HPDE6-E6E7 (cell line): ENCODE measurements around the gene PARP11.
"Not testable (repeated sequence)": the region's sequence is repeated elsewhere in the genome, so short reads cannot be mapped to it uniquely, and the experiment has no call there.

ENCODE experiments used
- DNase-seq: peaks from one replicate; pipeline ENCODE4 v3.0.0; 2011; ENCODE audit warnings: missing footprints; ENCODE audit errors: extremely low spot score

PARP11 gene

DNA sequence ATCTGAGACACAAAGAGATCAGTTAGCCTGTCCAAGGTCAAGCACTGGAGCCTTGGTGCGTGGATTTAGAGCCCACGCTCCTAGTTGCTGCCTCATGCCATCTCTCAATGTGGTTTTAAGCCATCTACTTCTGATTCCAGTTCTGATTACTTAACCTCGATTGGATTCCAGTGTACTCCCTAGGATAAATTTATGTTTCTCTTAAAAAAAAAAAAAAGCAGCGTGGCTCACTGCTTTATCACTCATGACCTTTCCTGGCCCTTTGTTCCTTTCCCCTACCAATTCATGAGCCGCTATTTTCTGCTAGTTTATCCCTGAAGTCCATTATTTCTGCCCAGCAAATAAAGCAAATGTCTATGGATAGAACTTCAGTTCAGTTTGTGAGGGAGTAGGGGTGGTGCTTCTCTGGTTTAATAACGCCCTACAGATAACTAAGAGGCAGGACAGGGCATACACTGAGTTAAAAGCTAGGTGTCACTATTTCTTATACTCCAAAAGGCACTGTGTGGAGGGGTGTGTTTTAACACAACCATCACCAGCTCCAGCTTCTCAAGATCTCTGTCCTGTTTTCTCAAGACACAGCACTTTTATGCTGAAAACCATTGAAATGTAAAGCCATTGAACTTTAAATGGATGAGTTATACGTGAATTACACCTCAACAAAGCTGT, 9.8 kb upstream of the PARP11 start:
- DNase-seq: peak; percentile 32

DNA sequence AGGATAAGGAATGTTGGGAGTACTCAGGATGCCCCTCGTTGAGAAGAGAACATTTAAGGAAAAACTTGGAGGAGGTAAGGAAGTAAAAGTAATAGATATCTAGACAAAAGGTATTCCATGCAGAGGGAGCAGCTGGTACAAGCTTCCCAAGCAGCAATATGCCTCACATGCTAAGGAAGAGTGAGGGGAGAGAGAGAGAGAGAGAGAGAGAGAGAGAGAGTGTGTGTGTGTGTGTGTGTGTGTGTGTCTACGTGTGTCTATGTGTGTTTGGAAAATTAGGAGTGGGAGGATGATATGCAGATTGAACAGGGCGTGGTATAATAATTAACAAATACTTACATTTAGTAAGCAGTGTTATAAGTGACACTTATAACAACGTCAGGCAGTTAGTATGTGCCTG, 9.2 kb upstream of the PARP11 start:
- no peak for DNase-seq

DNA sequence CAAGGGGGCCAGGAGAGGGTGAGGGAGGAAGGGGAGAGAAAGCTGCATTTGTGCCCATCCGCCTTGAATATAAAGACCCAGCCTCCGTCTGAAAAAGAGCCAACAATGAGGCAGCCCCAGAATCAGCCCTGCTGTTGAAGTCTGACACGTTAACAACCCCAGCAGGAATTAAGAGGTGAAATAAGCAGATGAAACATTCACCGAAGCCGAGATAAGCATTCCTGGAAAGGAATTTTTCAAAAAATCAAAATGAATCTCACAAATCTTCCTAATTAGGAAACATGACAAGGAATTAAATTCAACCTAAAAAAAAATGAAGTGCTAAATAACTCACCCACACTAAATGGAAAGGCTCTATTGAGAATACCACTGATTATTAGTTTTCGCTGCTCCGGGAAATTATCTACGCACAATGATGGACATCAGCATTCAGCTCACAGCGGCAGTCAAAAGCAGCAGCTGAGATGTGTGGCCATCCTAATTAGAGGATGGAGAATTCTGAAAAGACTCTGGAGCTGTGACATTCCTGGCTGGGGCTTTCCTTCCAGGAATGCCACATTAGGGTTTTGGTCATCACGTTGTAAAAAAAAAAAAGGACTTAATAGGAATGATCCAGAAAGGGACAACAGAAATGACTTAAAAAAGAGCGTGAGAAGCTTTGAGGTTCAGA, 8.2 kb upstream of the PARP11 start:
- DNase-seq: no peak

DNA sequence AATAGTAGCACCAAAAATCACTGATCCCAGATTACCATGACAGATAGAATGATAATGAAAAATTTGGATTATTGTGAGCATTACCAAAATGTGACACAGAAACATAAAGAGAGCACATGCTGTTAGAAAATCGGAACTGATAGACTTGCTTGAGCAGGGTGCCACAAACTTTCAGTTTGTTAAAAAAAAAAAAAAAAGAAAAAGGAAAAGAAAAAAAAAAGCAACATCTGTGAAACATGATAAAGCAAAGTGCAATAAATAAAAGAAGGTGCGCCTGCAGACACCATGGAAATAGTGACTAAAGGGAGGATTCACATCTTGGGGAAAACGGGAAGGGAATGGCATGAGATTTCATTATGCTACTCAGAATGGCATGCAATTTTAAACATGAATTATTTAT, 6.6 kb upstream of the PARP11 start:
- DNase-seq: no peak

DNA sequence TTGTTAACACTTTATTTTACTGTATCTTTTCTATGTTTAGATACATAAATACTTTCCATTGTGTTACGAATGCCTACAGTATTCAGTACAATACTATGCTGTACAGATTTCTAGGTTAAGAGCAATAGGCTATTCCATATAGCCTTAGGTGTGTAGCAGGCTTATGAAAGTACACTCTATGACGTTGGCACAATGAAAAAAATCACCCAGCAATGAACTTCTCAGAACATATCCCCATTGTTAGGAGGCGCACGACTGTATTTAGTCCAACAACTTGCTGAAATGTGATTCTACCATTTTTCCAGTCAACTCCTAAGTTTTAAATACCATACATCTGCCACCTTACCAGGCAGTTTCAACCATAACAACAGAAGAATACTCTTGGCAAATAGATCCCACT, 1.8 kb downstream of the PARP11 start:
- no peak for DNase-seq

DNA sequence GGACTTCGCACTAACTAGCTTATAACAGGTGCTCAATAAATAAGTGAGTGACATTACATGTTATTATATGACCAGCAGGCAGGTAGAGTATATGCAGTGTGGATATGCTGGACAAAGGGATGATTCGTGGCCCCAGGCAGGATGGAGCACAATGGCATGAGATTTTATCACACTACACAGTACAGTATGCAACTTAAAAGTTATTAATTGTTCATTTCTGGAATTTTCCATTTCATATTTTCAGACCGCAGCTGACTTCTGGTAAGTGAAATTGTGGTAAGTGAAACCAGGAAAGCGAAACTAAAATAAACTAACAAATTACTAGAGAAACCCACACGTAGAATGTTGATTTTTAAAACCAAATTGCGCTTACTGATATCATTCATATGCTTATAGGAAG, 3.3 kb downstream of the PARP11 start:
- no peak for DNase-seq

DNA sequence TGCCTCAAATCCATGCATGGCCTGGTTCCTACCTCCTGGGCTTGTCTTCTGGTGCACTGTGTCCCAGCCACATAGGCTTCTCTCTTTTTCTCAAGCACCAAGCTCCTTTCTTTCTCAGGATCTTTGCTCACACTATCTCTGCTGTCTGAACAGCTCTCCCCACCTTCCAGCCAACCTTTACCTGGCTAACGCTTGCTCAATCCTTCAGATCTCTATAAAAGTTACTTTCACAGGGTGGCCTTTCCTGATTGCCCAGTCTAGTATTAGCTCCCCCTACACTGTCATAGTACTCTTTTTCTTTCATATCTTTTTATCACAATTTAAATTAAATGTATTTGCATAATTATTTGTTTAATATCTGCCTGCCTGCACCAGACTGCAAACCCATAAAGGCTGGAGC, 3.8 kb downstream of the PARP11 start:
- DNase-seq: no peak

DNA sequence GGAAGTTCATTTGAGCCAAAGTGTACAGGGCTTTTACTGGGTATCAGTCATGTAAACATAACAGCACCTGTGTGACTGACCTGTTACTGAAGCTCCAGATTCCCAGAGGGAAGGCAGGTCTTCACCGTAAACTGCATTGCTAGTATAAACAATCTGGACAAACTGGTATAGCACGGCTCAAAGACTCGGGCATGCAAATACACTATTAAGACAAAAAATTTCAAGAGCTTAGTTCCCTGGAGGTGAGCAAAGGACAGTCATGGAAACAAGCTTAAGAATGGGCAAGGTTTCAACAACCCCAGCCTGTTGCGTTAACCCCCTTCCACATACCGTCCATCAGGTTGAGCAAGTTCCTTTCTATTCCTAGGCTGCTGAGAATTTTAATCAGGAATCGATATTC, 9.4 kb downstream of the PARP11 start:
- no peak for DNase-seq

DNA sequence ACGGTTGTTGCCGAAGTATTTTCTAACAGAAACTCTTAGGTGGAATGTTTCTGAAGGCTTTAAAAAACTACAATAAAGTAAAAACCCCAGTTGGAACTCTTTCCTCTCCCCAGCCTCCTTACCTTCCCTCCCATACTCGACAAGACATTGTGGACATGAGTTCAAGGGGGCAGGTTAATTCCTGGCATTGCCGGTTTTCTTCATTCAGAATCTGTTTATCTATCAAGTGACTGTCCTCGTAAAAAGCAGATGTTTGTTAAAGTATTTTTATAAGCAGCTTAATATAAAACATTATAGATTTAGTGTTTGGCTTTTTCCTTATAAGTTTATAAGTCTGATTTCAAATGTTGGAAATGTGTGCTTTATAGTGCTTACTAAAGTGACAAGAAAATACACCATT, 30.7 kb downstream of the PARP11 start:
- no peak for DNase-seq

DNA sequence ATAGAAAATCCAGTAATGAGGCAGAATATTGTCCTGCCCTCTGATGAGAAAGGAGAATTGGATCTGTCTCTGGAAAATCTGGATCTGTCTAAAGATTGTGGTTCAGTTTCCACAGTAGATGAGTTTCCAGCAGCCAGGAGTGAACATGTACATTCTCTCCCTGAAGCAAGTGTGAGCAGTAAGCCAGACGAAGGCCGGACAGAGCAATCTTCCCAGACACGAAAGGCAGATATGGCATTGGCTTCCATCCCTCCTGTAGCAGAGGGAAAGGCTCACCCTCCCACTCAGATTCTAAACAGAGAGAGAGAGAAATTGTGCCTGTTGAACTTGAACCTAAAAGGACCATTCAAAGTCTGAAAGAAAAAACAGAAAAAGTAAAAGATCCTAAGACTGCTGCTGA, 31.4 kb downstream of the PARP11 start:
- DNase-seq: no peak

DNA sequence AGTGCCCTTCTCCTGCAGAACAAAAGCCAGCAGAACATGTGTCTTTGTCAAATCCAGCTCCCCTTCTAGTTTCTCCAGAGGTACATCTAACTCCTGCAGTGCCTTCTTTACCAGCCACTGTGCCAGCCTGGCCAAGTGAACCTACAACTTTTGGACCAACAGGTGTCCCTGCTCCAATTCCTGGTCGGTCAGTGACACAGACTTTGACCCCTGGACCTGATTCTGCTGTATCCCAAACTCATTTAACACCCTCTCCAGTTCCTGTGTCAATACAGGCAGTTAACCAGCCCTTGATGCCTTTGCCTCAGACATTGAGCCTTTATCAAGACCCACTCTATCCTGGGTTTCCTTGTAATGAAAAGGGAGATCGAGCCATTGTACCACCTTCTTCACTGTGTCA, 32.4 kb downstream of the PARP11 start:
- DNase-seq: not testable (repeated sequence)

DNA sequence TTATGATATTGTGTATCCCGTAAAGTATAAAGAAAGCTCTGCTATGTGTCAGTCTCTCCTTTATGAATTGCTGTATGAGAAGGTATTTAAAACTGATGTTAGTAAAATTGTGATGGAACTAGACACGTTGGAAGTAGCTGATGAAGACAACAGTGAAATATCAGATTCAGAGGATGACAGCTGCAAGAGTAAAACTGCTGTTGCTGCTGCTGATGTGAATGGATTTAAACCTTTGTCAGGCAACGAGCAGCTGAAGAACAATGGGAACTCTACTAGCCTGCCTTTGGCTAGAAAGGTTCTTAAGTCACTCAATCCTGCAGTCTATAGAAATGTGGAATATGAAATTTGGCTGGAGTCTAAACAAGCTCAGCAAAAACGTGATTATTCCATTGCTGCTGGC, 33.5 kb downstream of the PARP11 start:
- not testable (repeated sequence) for DNase-seq

DNA sequence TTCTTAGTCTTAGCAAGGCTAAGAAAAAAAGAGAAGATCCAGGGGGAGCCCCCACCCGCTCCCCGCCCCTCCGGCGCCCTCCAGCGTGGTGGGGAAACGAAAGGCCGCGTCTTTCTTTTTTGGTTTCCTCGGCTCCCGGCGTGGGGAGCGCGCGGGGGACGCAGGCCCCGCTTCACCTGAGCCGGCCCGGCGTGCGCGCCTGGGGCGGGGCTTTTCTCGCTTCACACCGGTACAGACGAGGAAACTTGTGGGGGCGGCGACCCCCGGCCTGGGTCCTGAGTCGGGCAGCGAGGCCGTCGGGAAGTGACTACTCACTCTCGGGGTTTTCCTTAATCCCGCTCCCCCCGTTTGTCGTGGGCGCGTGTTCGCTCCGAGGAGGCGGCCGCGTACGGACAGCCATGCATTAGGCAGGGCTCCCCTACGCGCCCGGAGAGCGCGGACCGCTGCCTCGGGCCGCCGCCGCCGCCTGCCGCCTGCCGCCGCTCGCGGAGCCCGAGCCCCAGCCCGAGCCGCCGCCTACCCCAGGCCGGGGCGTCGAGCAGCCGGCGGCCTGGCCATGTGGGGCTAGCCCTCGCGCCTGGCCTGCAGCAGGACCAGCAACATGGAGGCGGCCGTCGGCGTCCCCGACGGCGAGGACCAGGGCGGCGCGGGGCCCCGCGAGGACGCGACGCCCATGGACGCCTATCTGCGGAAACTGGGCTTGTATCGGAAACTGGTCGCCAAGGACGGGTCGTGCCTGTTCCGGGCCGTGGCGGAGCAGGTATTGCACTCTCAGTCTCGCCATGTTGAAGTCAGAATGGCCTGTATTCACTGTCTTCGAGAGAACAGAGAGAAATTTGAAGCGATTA, 34.3 kb downstream of the PARP11 start:
- DNase-seq: not testable (repeated sequence)

DNA sequence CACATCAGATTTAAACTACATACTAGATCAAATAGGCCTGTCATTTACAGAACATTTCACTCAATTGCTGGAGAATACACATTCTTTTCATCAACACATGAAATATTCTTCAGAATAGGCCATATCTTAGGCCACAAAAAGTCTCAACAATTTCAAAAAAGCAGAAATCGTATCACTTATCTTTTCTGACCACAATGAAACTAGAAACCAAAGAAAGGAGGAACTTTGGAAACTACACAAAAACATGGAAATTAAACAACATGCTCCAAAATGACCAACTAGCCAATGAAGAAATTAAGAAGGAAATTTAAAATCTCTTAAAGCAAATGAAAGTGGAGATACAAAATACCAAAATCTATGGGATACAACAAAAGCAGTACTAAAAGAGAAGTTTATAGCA, 35.1 kb downstream of the PARP11 start:
- DNase-seq: no peak

DNA sequence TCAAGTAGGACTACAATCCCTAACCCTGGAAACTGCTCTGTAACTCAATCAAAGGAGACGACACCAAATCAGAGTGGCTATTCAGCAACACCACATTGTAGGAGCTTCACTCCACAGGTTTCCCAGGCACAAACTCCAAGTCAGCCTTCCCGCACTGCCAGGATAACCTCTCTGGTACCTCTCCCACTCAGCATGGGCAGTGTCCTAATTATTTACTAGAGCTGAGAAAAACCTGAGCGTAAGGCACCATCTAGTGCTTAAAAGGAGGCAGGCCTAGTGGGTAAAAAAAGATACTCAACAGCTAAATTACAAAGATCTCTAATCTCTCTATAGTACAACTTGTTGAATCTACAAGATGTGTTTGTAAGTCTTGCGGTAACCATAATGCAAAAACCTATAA, 36.1 kb downstream of the PARP11 start:
- no peak for DNase-seq

DNA sequence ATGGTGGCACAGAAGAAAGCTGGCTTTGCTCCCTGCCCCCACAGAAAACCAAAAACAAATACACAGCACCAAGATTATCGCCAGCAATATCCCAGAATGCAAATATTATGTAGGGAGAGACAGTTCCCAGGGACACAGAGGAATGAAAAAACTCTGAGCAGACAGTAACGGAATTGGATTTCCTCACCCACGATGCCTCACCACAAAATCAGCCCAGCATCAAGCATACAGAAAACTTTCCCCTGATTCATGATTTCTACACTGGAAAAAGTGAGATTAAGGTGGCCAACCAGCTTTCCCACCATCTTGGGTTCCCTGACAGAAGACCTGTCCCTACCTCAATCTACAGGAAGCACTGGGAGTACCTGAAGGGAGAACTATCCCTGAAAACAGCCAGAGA, 36.6 kb downstream of the PARP11 start:
- DNase-seq: no peak

DNA sequence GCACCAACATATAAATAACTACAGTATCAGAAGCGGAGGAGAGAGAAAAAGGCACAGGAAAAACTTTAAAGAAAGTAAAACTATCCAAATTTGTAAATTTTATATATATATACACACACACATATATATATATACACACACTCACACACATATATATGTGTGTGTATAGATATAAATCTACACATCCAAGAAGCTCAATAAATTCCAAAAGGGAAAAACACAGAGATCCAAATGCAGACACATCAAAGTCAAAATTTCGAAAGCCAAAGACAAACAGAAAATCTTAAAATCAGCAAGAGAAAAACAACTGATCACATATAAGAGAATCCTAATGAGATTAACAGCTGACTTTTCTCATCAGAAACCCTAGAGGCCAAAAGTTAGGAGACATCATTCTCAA, 37.3 kb downstream of the PARP11 start:
- no peak for DNase-seq

DNA sequence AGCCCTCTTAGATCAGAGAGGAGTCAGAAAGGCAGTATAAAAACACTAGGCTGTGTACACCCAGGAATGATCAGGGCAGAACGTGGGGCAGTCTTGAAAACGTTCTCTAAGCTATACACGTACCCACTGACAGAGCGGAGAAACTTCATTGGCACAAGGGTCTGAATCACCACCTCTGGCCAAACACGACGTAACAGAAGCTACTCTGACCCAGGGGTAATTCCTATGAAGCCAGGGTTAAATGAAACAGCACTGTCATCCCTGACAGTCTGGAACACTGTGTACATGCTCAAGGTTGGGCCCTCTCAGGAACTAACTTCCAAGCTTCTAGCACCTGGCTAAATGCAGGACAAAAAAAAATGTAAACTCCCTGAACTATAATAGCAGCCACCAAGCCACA, 38.4 kb downstream of the PARP11 start:
- no peak for DNase-seq

DNA sequence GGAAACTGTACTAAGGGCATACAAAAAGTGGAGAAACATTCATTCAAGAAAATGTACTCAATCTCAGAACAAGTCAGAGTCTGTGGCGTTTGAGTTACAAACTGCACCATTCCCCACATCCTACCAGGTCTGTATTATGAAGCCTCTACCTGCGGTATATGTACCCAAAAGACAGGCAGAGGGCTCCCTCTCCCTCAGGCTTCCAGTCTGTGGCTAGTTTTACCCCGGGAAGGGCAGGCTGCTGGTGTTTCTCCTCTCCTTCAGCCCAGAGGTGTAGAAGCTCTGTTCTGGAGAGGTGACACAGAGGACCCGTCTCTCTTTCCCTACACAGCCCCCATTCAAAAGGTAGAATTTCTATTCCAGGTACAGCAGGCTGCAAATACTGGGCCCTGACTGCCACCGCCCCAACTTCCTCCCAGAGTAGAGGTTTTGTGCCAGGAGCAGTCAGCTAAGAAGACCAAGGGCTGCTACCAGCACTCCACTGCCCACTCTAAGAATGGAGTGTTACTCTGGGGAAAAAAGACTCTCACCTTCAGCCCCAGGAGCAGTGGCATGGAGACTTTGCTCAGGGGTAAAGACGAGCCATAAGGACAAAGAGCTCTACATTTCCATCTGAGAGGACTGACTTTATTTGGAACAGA, 39.4 kb downstream of the PARP11 start:
- DNase-seq: no peak

DNA sequence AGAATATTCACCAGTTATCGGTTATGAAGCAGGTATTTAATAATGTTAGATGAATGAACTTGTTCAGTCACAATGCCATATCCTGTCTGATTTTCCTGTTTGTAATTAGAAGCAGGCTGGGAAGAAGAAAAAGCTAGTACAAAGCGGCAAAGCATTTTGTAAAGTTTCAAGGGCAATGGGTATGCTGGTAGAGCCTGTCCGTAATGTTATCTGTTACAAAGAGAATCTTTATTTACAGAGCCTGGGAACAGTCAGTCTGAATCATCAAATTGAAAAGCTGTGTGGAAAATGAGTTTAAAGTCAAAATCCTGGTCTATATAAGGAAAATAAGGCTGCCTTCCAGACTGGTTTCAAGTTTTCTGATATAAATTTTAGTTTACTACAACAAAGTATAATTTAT, 40.5 kb downstream of the PARP11 start:
- DNase-seq: no peak

DNA sequence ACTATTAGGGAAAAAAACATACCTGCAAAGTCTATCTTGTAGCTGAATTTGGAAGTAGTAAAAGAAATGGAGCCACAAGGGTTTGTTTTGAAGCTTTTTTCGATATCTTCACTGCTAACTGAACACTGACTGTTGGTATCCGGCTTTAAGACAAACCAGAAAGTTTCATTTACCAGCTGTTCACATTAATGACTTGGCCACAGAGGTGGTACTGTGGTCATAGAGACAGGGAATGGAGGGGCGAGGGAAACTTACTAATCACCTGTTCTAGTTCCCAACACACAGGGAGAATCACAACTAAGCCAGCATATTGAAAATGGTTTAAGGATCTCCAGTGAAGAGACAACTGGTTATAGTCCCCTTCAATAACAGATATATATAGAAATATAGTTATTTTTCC, 44.3 kb downstream of the PARP11 start:
- DNase-seq: no peak

DNA sequence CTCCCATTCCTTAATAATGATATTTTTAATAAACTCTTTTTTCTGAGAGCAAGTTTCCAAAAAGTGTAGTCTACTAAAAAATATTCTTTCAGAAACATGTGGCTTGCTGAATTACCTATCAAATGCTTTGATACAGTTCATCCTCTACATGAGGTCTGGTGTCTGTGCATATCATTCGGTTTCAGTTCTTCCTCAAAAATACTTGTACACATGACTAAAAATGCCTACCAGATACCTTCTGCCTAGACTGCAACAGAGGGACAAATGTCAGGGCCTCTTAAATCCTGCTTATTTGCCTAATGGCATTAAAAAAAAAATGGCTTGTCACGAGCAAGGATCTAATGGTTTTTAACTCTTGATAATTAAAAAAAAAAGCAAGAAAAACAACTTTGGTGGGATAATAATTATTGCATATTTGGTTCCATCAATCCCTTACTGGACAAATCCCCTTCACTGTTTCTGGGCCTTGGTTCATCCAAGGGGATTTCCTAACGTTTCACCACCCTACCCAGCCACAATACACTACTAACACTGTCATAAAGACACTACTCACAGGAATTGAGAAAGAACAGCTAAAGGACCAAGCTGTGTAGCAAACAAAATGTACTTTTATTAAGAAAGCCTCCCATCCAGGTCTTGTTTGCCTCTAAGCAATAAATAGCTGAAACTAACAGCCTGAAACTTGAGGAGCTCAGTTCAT, 45.7 kb downstream of the PARP11 start:
- no peak for DNase-seq
